ENCODE measurements around the gene FMR1.

The FMR1 gene

DNA sequence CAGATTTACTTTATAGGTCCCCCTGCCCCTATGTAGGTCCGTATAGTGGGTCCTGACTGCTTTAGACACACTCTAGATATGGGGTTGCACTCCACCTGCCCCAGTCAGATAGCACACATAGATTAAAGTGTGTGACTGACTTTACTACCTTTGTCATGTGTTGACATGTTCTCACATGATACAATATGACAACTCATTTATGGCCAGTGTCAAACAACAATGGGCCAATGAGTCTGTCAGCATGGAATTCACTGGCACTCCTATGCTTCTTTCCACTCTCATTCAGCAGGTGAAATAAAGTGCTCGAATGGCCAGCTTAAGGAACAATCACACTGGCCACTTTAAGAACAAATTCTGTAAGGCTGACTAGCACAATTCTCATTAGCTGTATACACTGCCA, 45.6 kb downstream of the FMR1 start:
- H3K36me3 ChIP-seq, result no peaks in the 10 kb centered on the region
- intact Hi-C loops (cut with DNase I; ENCODE audit: low total_unique reads), result no loop called here
- TF ChIP-seq, protein P1, sequence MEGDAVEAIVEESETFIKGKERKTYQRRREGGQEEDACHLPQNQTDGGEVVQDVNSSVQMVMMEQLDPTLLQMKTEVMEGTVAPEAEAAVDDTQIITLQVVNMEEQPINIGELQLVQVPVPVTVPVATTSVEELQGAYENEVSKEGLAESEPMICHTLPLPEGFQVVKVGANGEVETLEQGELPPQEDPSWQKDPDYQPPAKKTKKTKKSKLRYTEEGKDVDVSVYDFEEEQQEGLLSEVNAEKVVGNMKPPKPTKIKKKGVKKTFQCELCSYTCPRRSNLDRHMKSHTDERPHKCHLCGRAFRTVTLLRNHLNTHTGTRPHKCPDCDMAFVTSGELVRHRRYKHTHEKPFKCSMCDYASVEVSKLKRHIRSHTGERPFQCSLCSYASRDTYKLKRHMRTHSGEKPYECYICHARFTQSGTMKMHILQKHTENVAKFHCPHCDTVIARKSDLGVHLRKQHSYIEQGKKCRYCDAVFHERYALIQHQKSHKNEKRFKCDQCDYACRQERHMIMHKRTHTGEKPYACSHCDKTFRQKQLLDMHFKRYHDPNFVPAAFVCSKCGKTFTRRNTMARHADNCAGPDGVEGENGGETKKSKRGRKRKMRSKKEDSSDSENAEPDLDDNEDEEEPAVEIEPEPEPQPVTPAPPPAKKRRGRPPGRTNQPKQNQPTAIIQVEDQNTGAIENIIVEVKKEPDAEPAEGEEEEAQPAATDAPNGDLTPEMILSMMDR (IDR thresholded peaks at IDR 0.05), result no peak
- H3K9me3 ChIP-seq, result no peaks in the 10 kb centered on the region
- H3K27ac ChIP-seq, result no peak overlapping the region
- no peaks in the 10 kb centered on the region for H3K4me1 ChIP-seq
- H3K4me3 ChIP-seq, result no peak overlapping the region
- DNase-seq, result no peak
- H3K27me3 ChIP-seq, result no peaks in the 10 kb centered on the region

DNA sequence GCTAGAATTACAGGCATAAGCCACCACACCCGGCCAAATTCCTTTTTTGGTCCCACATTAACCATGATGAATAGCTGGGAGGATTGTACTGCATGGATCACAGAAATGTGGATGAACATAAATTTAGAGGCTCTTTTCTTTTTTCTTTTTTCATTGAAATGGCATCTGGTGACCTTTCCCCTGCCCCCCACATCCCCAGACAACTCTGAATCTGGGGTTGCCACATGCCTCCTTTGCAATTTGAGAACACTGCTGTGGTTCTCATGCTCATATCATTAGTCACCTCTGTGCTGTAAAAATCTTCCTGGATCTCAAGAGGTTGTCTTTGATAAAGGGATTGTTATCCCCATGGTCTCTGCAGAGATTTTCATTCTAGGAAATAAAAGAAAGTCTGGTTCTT, 46.6 kb downstream of the FMR1 start:
- H3K36me3 ChIP-seq, result no peaks in the 10 kb centered on the region
- no peaks in the 10 kb centered on the region for H3K4me1 ChIP-seq
- intact Hi-C loops (cut with DNase I; ENCODE audit: low total_unique reads), result no loop called here
- H3K27me3 ChIP-seq, result no peaks in the 10 kb centered on the region
- DNase-seq, result no peak
- H3K9me3 ChIP-seq, result no peaks in the 10 kb centered on the region
- H3K4me3 ChIP-seq, result no peak overlapping the region
- TF ChIP-seq, protein P1 (IDR thresholded peaks at IDR 0.05), result no peak
- H3K27ac ChIP-seq, result no peak overlapping the region

DNA sequence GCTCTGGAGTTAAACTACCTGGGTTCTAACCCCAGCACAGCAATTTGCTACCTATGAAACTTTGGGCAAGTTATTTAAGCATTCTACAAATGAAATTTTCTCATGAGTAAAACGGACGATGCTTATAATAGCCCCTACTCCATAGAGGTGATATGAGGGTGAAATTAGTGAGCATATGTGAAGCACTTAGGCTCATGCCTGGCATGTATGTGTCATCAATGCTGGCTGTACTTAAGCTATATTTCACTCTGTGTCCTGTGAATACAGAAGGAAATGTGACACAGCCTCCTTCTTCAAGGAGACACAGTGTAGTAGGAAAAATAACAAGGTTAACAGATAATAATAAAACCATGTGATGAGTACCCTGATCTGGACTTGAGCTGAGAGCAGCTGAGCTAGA, 49.0 kb downstream of the FMR1 start:
- intact Hi-C loops (cut with DNase I; ENCODE audit: low total_unique reads), result no loop called here
- H3K9me3 ChIP-seq, result no peaks in the 10 kb centered on the region

DNA sequence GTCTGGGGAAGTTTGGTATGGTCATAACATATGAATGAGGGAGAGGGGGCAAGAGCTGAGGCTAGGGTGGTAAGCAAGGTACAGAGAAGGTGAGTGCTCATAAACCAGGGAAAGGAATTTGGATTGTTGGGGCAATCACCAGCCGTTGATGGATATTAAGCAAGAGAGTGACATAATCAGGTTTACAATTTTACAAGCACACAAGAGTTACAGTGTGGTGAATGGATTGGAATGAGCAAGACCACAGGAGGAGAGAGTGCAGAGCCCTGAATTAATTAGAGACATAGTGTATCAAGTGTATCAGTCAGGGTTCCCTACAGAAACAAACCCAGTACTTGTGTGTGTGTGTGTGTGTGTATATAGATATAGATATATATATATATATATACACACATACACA, 50.8 kb downstream of the FMR1 start:
- Histone ChIP-seq H3K4me3 (no peak overlapping the region), H3K4me1 (no peaks in the 10 kb centered on the region), H3K36me3 (no peaks in the 10 kb centered on the region), H3K9me3 (no peaks in the 10 kb centered on the region), H3K27ac (no peak overlapping the region), H3K27me3 (no peaks in the 10 kb centered on the region)
- TF ChIP-seq, protein P1 (IDR thresholded peaks at IDR 0.05), result no peak
- intact Hi-C loops (cut with DNase I; ENCODE audit: low total_unique reads), result no loop called here
- no peak for DNase-seq

More for the DNA sequence above, 49.0 kb downstream of the FMR1 start:
- DNase-seq, result no peak
- Histone ChIP-seq H3K27ac (no peak overlapping the region), H3K4me3 (no peak overlapping the region), H3K36me3 (no peaks in the 10 kb centered on the region), H3K27me3 (no peaks in the 10 kb centered on the region), H3K4me1 (no peaks in the 10 kb centered on the region)
- TF ChIP-seq, protein P1 (IDR thresholded peaks at IDR 0.05), result no peak

DNA sequence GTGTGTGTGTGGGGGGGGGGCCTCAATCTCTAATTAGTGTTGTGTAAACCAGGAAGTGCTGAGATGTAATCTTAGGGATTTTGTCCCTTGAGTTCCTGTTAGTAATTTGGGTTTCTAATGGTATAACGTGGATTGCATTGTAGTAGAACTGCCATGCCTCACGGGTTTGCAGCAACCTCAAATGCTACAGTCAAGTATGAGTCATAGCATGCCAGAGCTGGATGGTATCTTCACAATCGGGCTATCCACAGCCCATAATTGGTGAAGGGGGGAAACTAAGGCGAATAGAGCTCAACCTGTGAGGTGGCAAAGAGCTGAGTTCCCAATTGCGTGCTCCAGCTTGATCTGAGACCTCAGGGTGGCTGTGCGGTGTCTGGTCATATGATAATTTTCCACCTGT, 67.2 kb downstream of the FMR1 start:
- H3K4me1 ChIP-seq, result no peaks in the 10 kb centered on the region
- TF ChIP-seq, protein P1 (IDR thresholded peaks at IDR 0.05), result no peak
- no peak for DNase-seq
- H3K36me3 ChIP-seq, result no peaks in the 10 kb centered on the region
- no peaks in the 10 kb centered on the region for H3K9me3 ChIP-seq
- no peaks in the 10 kb centered on the region for H3K27me3 ChIP-seq
- H3K27ac ChIP-seq, result no peak overlapping the region
- no peak overlapping the region for H3K4me3 ChIP-seq
- intact Hi-C loops (cut with DNase I; ENCODE audit: low total_unique reads), result no loop called here

DNA sequence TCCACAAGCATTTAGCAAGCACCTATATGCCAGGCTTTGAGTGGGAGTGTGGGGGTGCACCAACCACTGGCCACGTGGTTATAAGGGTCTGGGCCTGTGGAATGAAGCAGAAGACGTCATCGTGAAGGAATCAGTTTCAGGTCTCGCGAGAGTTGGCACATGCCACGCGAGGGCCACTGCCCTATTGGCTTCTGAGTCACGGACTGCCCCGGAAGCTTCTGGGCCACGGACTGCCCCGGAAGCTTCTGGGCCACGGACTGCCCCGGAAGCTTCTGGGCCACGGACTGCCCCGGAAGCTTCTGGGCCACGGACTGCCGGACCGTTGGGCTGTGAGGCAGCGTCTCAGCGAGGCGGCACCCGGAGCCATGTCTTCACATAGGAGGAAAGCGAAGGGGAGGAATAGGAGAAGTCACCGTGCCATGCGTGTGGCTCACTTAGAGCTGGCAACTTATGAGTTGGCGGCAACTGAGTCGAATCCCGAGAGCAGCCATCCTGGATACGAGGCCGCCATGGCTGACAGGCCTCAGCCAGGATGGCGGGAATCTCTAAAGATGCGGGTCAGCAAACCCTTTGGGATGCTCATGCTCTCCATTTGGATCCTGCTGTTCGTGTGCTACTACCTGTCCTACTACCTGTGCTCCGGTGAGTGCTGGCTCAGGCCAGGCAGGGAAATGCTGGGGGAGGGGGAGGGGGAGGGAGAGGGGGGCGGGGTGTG, 69.5 kb downstream of the FMR1 start, which contains the start of gene FMR1NB:
Gene FMR1NB (plus strand): TSS at position 300 of the 715 bp plus-strand sequence. CDS start 66 bp downstream, at position 366.
- DNase-seq, result no peak
- no peak within 1 kb of the TSS for H3K4me3 ChIP-seq
- no peaks in the 10 kb centered on the region for H3K9me3 ChIP-seq
- TF ChIP-seq, protein P1 (IDR thresholded peaks at IDR 0.05), result no peak
- intact Hi-C loops (cut with DNase I; ENCODE audit: low total_unique reads), result no loop called here
- no peaks in the 10 kb centered on the region for H3K4me1 ChIP-seq
- H3K27ac ChIP-seq, result no peak within 1 kb of the TSS
- no peaks in the 10 kb centered on the region for H3K27me3 ChIP-seq
- H3K36me3 ChIP-seq, result no peaks in the 10 kb centered on the region

All from tibial artery (tissue), 4 donors.